Liver (tissue), 9 donors: ENCODE data around the gene PTPRD. TPM values are rescaled to one million over a fixed set of nuclear protein-coding genes. Genes with fewer than 3 reads are reported as not detected.

ENCODE experiments used
- DNase-seq: peaks from one replicate; pipeline ENCODE4 v3.0.0-alpha.2; 2017; ENCODE audit warnings: low spot score
- H3K27ac ChIP-seq, 2 donors: one replicate each; pipeline ENCODE4 v1.7.0; 2013; ENCODE audit warnings: inconsistent platforms in 2 of 2, low read length in 2 of 2, control low read depth in 1 of 2, low read depth in 1 of 2, mild to moderate bottlenecking in 1 of 2
- H3K27me3 ChIP-seq, 4 donors: one replicate each; pipeline versions ENCODE4 v1.6.1 to v1.7.0; 2013; ENCODE audit warnings: low read length in 3 of 4, inconsistent platforms in 1 of 4, mild to moderate bottlenecking in 1 of 4, moderate library complexity in 1 of 4; ENCODE audit not compliant: control insufficient read depth in 4 of 4, insufficient read depth in 4 of 4
- H3K36me3 ChIP-seq, 4 donors: one replicate each; pipeline versions ENCODE4 v1.6.1 to v1.7.0; 2013; ENCODE audit warnings: low read length in 3 of 4, mild to moderate bottlenecking in 3 of 4, low read depth in 1 of 4, moderate library complexity in 1 of 4; ENCODE audit not compliant: control insufficient read depth in 4 of 4, insufficient read depth in 3 of 4
- H3K4me1 ChIP-seq, 4 donors: one replicate each; pipeline versions ENCODE4 v1.6.1 to v1.7.0; 2013; ENCODE audit warnings: low read length in 3 of 4, mild to moderate bottlenecking in 3 of 4, moderate library complexity in 1 of 4; ENCODE audit not compliant: control insufficient read depth in 4 of 4, insufficient read depth in 4 of 4
- H3K4me3 ChIP-seq, 3 donors: one replicate each; pipeline versions ENCODE4 v1.6.1 to v1.7.0; 2013; ENCODE audit warnings: low read length in 3 of 3, control low read depth in 1 of 3, low read depth in 1 of 3, mild to moderate bottlenecking in 1 of 3
- H3K9ac ChIP-seq, 2 donors: one replicate each; pipeline ENCODE4 v1.7.0; 2013; ENCODE audit warnings: low read length in 2 of 2, mild to moderate bottlenecking in 2 of 2, moderate library complexity in 2 of 2, control low read depth in 1 of 2, low read depth in 1 of 2
- H3K9me3 ChIP-seq, 4 donors: one replicate each; pipeline versions ENCODE4 v1.6.1 to v1.7.0; 2013; ENCODE audit warnings: low read length in 3 of 4; ENCODE audit not compliant: control insufficient read depth in 4 of 4
- CTCF ChIP-seq: fragments of 150-350 bp; IDR thresholded peaks from 2 replicates; pipeline ENCODE4 v1.5.1; 2017; ENCODE audit warnings: improper control_type of control experiment, low read depth, low read length; ENCODE audit not compliant: missing input control
- EGR1 ChIP-seq, 2 donors: IDR thresholded peaks; 2 replicates each; pipeline ENCODE4 v1.6.1; 2016 to 2018; ENCODE audit warnings: antibody characterized with exemption in 2 of 2, low read depth in 2 of 2
- FOXA1 ChIP-seq: IDR thresholded peaks from 2 replicates; pipeline ENCODE4 v1.6.1; 2016; ENCODE audit warnings: antibody characterized with exemption
- FOXA2 ChIP-seq: IDR thresholded peaks from 2 replicates; pipeline ENCODE4 v1.6.1; 2016; ENCODE audit warnings: antibody characterized with exemption
- GABPA ChIP-seq, 2 donors: IDR thresholded peaks in 1 of 2; conservative IDR thresholded peaks in 1 of 2; 2 replicates each; pipeline ENCODE4 v1.6.1; 2016; ENCODE audit warnings: antibody characterized with exemption in 2 of 2, mild to moderate bottlenecking in 1 of 2, moderate library complexity in 1 of 2
- HNF4A ChIP-seq, 2 donors: conservative IDR thresholded peaks; 2 replicates each; pipeline ENCODE4 v1.6.1; 2016; ENCODE audit warnings: antibody characterized with exemption in 2 of 2, mild to moderate bottlenecking in 2 of 2
- HNF4G ChIP-seq: IDR thresholded peaks from 2 replicates; pipeline ENCODE4 v1.6.1; 2016; ENCODE audit warnings: antibody characterized with exemption
- MAX ChIP-seq: IDR thresholded peaks from 2 replicates; pipeline ENCODE4 v1.6.1; 2016; ENCODE audit warnings: antibody characterized with exemption
- NR2F2 ChIP-seq: IDR thresholded peaks from 2 replicates; pipeline ENCODE4 v1.6.1; 2016; ENCODE audit warnings: antibody characterized with exemption
- RAD21 ChIP-seq, 2 donors: IDR thresholded peaks; 2 replicates each; pipeline ENCODE4 v1.6.1; 2016; ENCODE audit warnings: antibody characterized with exemption in 2 of 2, mild to moderate bottlenecking in 2 of 2
- REST ChIP-seq: IDR thresholded peaks from 2 replicates; pipeline ENCODE4 v1.6.1; 2016; ENCODE audit warnings: antibody characterized with exemption, mild to moderate bottlenecking
- RXRA ChIP-seq, 2 donors: IDR thresholded peaks; 2 replicates each; pipeline ENCODE4 v1.6.1; 2017 to 2018; ENCODE audit warnings: antibody characterized with exemption in 2 of 2, mild to moderate bottlenecking in 1 of 2
- SP1 ChIP-seq: IDR thresholded peaks from 2 replicates; pipeline ENCODE4 v1.6.1; 2018; ENCODE audit warnings: antibody characterized with exemption, mild to moderate bottlenecking
- TAF1 ChIP-seq: conservative IDR thresholded peaks from 2 replicates; pipeline ENCODE4 v1.6.1; 2016; ENCODE audit warnings: antibody characterized with exemption, mild to moderate bottlenecking
- YY1 ChIP-seq: IDR thresholded peaks from 2 replicates; pipeline ENCODE4 v1.6.1; 2016; ENCODE audit warnings: antibody characterized with exemption, mild to moderate bottlenecking
- ZBTB33 ChIP-seq: IDR thresholded peaks from 2 replicates; pipeline ENCODE4 v1.6.1; 2016; ENCODE audit warnings: antibody characterized with exemption
- WGBS: extraction: QIAGEN DNeasy Blood & Tissue Kit; methylation state at CpG from one replicate; pipeline ENCODE4 v1.1.7; 2013; 5-methylcytosine and 5-hydroxymethylcytosine counted together
- polyA plus RNA-seq, 2 donors: library from polyadenylated mRNA; stranded (reverse) in 1 of 2; unstranded in 1 of 2; fragments of 200-250 nt in 1 of 2; fragments of >200 nt in 1 of 2; fragmentation: Nextera tagmentation in 1 of 2; extraction: Ambion mirVana in 1 of 2; gene quantifications; one replicate each; pipeline versions ENCODE4 v1.2.1 to v1.2.3, GENCODE V29; 2013 to 2015
- total RNA-seq, 2 donors: library from RNA; depleted of rRNA; stranded (reverse); fragments of >200 nt; gene quantifications; one replicate each; pipeline ENCODE4 v1.2.3, GENCODE V29; 2014
- donor health status: healthy.
- donor health status: healthy.
- donor health status: healthy.
- donor health status: healthy.
- donor health status: healthy.

Gene PTPRD
- total and polyA plus RNA-seq, 4 donors, result 0.78 to 34.2 (median 4.7) TPM

GRCh38 chr9:9598723-9599122 is 1014.1 kb downstream of the PTPRD start:
- H3K9me3 ChIP-seq, result no peaks in the 10 kb centered on the region
- DNase-seq, result no peak
- no peak for TF ChIP-seq TAF1
- TF ChIP-seq CTCF, result no peak
- no peak for TF ChIP-seq RAD21 (IDR thresholded peaks at IDR 0.05)
- TF ChIP-seq GABPA (IDR thresholded peaks at IDR 0.05 in 1 of 2, conservative IDR thresholded peaks at IDR 0.05 in 1 of 2), result no peak
- no peak for TF ChIP-seq EGR1 (IDR thresholded peaks at IDR 0.05; ENCODE audit: low read depth in 2 of 2)
- TF ChIP-seq MAX, result no peak
- no peak for TF ChIP-seq RXRA (IDR thresholded peaks at IDR 0.05)
- no peak overlapping the region for H3K9ac ChIP-seq
- H3K4me3 ChIP-seq, result no peak overlapping the region
- no peaks in the 10 kb centered on the region for H3K4me1 ChIP-seq
- H3K27ac ChIP-seq, result no peak overlapping the region
- no peaks in the 10 kb centered on the region for H3K36me3 ChIP-seq
- no peaks in the 10 kb centered on the region for H3K27me3 ChIP-seq
- WGBS, result 64% methylated on average over 1 of the region's 1 CpG

- TF ChIP-seq RAD21 (IDR thresholded peaks at IDR 0.05) (no peak), ZBTB33 (no peak), REST (no peak), RXRA (IDR thresholded peaks at IDR 0.05) (no peak), SP1 (no peak), TAF1 (no peak), GABPA (IDR thresholded peaks at IDR 0.05 in 1 of 2, conservative IDR thresholded peaks at IDR 0.05 in 1 of 2) (no peak), HNF4G (no peak), YY1 (no peak), FOXA2 (no peak), NR2F2 (no peak), HNF4A (conservative IDR thresholded peaks at IDR 0.05) (no peak), FOXA1 (no peak)
- WGBS, result 66% methylated on average over 2 of the region's 2 CpGs
Observed at GRCh38 chr9:9592104-9592503, 1020.7 kb downstream of the PTPRD start.

More at GRCh38 chr9:9592104-9592503, 1020.7 kb downstream of the PTPRD start:
- Histone ChIP-seq H3K27ac (no peak overlapping the region), H3K4me3 (no peak overlapping the region), H3K4me1 (no peaks in the 10 kb centered on the region), H3K27me3 (peaks cover 0 to 3% (median 0%) of the 10 kb centered on the region in 4 donors), H3K9ac (no peak overlapping the region), H3K9me3 (no peaks in the 10 kb centered on the region), H3K36me3 (no peaks in the 10 kb centered on the region)
- no peak for DNase-seq
